Fibroblast of the aortic adventitia (primary cell): ENCODE measurements around the gene MYRIP. TPM values are rescaled to one million over a fixed set of nuclear protein-coding genes. Genes with fewer than 3 reads are reported as not detected.
A peak's percentile ranks its signal among the peaks of the same experiment; 100 is the strongest.

Source experiments
- DNase-seq: peaks from one replicate; pipeline ENCODE4 v3.0.0-alpha.2; 2010; ENCODE audit warnings: low read depth
- H3K4me3 ChIP-seq: 2 replicates; pipeline ENCODE4 v1.5.1; 2011; ENCODE audit warnings: low read depth, mild to moderate bottlenecking, control low read depth, low read length, moderate library complexity
- CTCF ChIP-seq: IDR thresholded peaks from 2 replicates; pipeline ENCODE4 v1.5.1; 2011; ENCODE audit warnings: mild to moderate bottlenecking, low read length, control low read depth, inconsistent platforms; ENCODE audit not compliant: insufficient read depth
- total RNA-seq: library from RNA; depleted of rRNA; stranded (reverse); fragments of >200 nt; gene quantifications from 2 replicates; pipeline ENCODE4 v1.2.3, GENCODE V29; 2012; ENCODE audit warnings: low replicate concordance

MYRIP gene
- total RNA-seq, 1 donor, result 8.6 TPM

- TF ChIP-seq CTCF, result no peak
- DNase-seq, result no peak
- no peak overlapping the region for H3K4me3 ChIP-seq
Measured at GRCh38 chr3:39892068-39892467, 82.7 kb downstream of the MYRIP start.

- H3K4me3 ChIP-seq, result no peak overlapping the region
- TF ChIP-seq CTCF, result no peak
- no peak for DNase-seq
Measured at GRCh38 chr3:39896184-39896583, 86.8 kb downstream of the MYRIP start.

GRCh38 chr3:39900462-39901002 is 91.1 kb downstream of the MYRIP start:
- TF ChIP-seq CTCF, result no peak
- no peak overlapping the region for H3K4me3 ChIP-seq
- no peak for DNase-seq

GRCh38 chr3:39903253-39903652 is 93.8 kb downstream of the MYRIP start:
- DNase-seq, result no peak
- TF ChIP-seq CTCF, result no peak
- no peak overlapping the region for H3K4me3 ChIP-seq

GRCh38 chr3:39905788-39906187 is 96.4 kb downstream of the MYRIP start:
- no peak for TF ChIP-seq CTCF
- DNase-seq, result no peak
- no peak overlapping the region for H3K4me3 ChIP-seq

- no peak for TF ChIP-seq CTCF
- peak; percentile 54 for DNase-seq
- H3K4me3 ChIP-seq, result no peak overlapping the region
Measured at GRCh38 chr3:39907981-39908380, 98.6 kb downstream of the MYRIP start.

GRCh38 chr3:39910135-39910534 is 100.7 kb downstream of the MYRIP start:
- no peak overlapping the region for H3K4me3 ChIP-seq
- DNase-seq, result no peak
- TF ChIP-seq CTCF, result no peak
